ENCODE measurements around the gene PRKAR2B.
"Not testable (repeated sequence)": the region's sequence is repeated elsewhere in the genome, so short reads cannot be mapped to it uniquely, and the experiment has no call there.

The PRKAR2B gene

DNA sequence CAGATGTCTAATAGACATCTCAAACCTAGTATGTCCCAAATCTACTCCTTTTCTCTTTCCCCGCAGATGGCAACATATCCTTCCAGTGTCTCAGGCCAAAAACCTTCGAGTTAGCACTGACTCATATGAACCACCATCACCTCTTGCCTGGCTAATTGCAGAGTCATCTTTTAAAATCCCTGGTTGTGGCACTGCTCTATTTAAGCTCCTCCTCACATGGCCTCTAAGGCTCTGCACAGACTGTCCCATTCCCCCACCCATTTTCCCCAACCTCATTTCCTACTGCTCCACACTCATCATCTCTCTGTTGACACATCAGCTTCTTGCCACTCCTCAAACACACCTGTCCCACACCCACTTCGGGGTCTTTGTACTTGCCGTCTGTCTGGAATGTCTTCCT is 107.5 kb downstream of the PRKAR2B start:
- TF ChIP-seq, protein P1, sequence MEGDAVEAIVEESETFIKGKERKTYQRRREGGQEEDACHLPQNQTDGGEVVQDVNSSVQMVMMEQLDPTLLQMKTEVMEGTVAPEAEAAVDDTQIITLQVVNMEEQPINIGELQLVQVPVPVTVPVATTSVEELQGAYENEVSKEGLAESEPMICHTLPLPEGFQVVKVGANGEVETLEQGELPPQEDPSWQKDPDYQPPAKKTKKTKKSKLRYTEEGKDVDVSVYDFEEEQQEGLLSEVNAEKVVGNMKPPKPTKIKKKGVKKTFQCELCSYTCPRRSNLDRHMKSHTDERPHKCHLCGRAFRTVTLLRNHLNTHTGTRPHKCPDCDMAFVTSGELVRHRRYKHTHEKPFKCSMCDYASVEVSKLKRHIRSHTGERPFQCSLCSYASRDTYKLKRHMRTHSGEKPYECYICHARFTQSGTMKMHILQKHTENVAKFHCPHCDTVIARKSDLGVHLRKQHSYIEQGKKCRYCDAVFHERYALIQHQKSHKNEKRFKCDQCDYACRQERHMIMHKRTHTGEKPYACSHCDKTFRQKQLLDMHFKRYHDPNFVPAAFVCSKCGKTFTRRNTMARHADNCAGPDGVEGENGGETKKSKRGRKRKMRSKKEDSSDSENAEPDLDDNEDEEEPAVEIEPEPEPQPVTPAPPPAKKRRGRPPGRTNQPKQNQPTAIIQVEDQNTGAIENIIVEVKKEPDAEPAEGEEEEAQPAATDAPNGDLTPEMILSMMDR (conservative IDR thresholded peaks at IDR 0.05; ENCODE audit: control insufficient read depth, insufficient read depth, low read depth, low read length): peak; percentile 10
- DNase-seq (ENCODE audit: low read depth): peak; percentile 73

DNA sequence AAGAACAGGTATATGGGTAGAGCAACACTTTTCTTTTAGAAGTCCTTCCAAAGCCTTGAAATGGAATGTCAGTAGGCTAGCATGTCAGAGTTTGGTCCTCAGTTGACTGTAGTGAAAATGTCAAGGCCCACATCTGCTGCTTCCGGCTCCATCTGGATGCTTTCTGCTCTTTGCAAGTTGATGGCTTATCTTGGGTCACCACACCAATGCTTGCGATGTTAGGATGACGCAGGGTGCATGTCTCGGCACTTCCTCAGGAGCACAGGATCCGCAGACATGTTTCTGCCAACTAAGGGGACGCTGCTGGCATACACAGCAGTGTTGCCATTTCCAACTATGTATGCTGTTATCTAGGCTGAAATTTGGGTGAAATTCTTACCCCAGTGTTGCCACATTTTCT is 110.3 kb downstream of the PRKAR2B start:
- no peak overlapping the region for H3K4me3 ChIP-seq (ENCODE audit: control insufficient read depth, low read depth, low read length)
- TF ChIP-seq, protein P1 (conservative IDR thresholded peaks at IDR 0.05; ENCODE audit: control insufficient read depth, insufficient read depth, low read depth, low read length): no peak
- DNase-seq (ENCODE audit: low read depth): no peak

More for the DNA sequence above, 107.5 kb downstream of the PRKAR2B start:
- no peak overlapping the region for H3K4me3 ChIP-seq (ENCODE audit: control insufficient read depth, low read depth, low read length)

DNA sequence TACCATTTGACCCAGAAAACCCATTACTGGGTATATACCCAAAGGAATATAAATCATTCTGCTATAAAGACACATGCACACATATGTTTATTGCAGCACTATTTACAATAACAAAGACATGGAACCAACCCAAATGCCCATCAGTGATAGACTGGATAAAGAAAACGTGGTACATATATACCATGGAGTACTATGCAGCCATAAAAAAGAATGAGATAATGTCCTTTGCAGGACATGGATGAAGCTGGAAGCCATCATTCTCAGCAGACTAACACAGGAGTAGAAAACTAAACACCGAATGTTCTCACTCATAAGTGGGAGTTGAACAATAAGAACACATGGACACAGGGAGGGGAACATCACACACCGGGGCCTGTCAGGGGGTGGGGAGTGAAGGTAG is 111.2 kb downstream of the PRKAR2B start:
- H3K4me3 ChIP-seq (ENCODE audit: control insufficient read depth, low read depth, low read length); DNase-seq (ENCODE audit: low read depth): not testable (repeated sequence)

DNA sequence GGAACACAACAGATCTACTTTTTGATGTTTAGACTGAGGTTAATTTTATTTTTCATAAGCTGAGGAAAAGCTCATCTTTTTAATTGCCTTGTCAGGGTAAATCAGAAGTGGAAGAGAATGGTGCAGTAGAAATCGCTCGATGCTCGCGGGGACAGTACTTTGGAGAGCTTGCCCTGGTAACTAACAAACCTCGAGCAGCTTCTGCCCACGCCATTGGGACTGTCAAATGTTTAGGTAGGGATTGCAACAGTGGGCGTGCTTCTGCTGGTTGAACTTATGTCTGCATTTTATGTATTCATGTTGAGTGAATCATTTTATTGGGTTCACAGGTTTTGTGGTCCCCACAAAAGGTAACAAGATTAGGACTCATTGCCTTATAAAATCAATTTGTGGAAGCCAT is 112.6 kb downstream of the PRKAR2B start:
- TF ChIP-seq, protein P1 (conservative IDR thresholded peaks at IDR 0.05; ENCODE audit: control insufficient read depth, insufficient read depth, low read depth, low read length): no peak
- DNase-seq (ENCODE audit: low read depth): no peak
- no peak overlapping the region for H3K4me3 ChIP-seq (ENCODE audit: control insufficient read depth, low read depth, low read length)

DNA sequence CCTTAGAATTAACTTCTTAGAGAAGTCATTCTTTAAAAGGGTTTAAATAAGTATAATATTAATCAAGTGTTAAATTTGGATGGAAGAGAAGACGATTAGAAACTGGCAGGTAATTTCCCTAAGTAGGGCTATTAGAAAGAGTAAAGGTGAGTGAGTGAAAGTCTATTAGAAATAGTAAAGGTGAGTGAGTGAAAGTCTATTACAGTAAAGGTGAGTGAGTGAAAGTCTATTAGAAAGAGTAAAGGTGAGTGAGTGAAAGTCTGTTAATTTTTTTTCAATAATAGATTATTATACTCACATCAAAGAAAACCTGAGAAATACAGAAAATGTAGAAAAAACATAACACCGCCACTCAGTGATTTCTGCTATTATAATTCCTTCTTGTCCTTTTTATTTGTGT is 113.5 kb downstream of the PRKAR2B start:
- H3K4me3 ChIP-seq (ENCODE audit: control insufficient read depth, low read depth, low read length): no peak overlapping the region
- TF ChIP-seq, protein P1 (conservative IDR thresholded peaks at IDR 0.05; ENCODE audit: control insufficient read depth, insufficient read depth, low read depth, low read length): no peak
- no peak for DNase-seq (ENCODE audit: low read depth)

DNA sequence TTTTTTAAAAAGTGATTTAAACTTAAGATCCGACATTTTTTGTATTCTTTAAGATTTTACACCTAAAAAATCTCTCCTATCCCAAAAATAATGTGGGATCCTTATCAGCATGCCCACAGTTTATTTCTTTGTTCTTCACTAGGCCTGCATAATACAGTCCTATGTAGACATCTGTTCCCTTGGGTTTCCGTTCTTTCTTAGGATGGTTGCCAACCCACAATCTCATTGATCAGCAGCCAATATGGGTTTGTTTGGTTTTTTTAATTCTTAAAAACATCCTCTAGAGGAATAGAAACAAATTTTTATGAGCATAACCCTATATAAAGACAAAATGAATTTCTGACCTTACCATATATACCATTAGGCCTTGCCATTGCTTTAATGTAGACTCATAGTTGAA is 115.9 kb downstream of the PRKAR2B start:
- DNase-seq (ENCODE audit: low read depth): no peak
- TF ChIP-seq, protein P1 (conservative IDR thresholded peaks at IDR 0.05; ENCODE audit: control insufficient read depth, insufficient read depth, low read depth, low read length): no peak
- H3K4me3 ChIP-seq (ENCODE audit: control insufficient read depth, low read depth, low read length): no peak overlapping the region

DNA sequence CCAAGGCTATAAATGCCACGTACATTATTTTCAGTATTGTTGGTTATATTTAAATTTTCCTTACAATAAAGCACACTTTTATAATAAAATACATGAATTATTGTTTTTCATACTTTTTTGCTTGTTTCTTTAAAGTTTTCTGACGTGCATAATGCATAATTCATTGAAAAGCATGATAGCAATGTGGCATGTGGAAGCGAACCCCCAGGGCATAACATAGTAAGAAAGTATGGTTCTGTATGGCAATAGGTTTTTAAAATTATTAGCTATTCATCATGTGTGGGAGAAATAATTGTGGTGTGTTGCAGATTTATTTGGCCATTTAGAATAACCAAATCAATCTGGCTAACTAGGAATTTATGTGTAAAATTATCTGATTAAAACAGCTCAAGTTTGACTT is 116.9 kb downstream of the PRKAR2B start:
- DNase-seq (ENCODE audit: low read depth): no peak
- H3K4me3 ChIP-seq (ENCODE audit: control insufficient read depth, low read depth, low read length): no peak overlapping the region
- TF ChIP-seq, protein P1 (conservative IDR thresholded peaks at IDR 0.05; ENCODE audit: control insufficient read depth, insufficient read depth, low read depth, low read length): no peak

All from fibroblast of mammary gland (primary cell).